ENCODE measurements around the gene KLK14. TPM values are rescaled to one million over a fixed set of nuclear protein-coding genes. Genes with fewer than 3 reads are reported as not detected.

The KLK14 gene
- total RNA-seq, 1 experiment from 2014 or later, result 0.30 TPM

DNA sequence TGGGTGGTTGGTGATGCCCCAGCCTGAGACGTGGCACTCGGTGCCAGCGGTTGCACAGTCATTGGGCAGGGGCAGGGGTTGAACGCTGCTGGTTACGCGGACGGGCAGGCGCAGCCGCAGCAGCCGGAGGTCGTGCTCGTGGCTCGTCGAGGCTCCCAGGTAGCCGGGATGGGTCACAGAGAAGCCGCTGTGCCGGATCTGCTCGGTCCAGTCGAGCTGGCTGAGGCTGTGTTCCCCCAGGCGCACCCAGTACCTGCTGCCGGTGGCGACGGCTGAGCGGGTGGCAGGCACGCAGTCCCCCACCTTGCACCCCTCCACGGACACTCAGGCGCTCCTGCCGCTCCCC, 50.8 kb downstream of the KLK14 start:
- H3K4me3 Mint-ChIP-seq (ENCODE audit: unreplicated experiment), result no peak overlapping the region
- CTCF ChIA-PET, result no interaction called here
- H3K9me3 Mint-ChIP-seq (ENCODE audit: unreplicated experiment), result peaks cover 46% of the 10 kb centered on the region
- no peak overlapping the region for H3K27ac Mint-ChIP-seq (ENCODE audit: low read depth, unreplicated experiment)
- POLR2A ChIA-PET, result no interaction called here
- DNase-seq (ENCODE audit: unreplicated experiment), result no peak
- intact Hi-C loops (cut with micrococcal nuclease), result no loop called here
- H3K27me3 Mint-ChIP-seq (ENCODE audit: insufficient read depth, unreplicated experiment), result peaks cover 12% of the 10 kb centered on the region
- peaks cover 2% of the 10 kb centered on the region for H3K4me1 Mint-ChIP-seq (ENCODE audit: insufficient read depth, unreplicated experiment)
- TF ChIP-seq CTCF (IDR thresholded peaks at IDR 0.05; ENCODE audit: unreplicated experiment), result no peak
- H3K36me3 Mint-ChIP-seq (ENCODE audit: insufficient read depth, unreplicated experiment), result no peaks in the 10 kb centered on the region
- BruUV-seq (replicated peaks), result no TSS peak

DNA sequence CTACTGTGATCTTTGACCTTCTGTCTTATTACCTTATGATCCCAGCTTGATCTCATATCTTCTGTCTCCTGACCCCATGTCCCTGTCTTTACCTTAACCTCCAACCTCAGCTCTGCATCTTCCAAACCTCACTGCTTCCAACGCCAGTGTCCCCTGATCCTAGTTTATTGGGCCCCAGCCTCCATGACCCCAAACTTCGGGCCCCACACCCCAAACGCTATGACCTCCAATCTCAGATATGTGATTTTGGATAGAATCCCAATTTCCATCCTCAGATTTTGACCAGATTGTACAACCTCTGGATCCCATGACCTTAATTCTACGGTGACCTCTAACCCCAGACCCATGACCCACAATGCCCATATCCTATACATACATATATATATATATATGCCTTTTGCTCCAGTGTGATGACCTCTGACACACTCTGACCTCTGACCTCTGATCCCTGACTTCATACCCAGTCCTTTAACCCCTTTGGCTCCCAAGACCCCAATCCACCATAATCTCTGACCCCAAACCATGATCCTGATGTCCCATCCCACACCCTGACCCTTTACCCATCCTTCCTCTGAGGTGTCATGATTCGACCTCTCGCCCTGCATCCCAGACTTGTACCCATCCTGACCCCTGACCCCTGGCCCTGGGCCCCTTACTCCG, 51.3 kb downstream of the KLK14 start:
- TF ChIP-seq CTCF (IDR thresholded peaks at IDR 0.05; ENCODE audit: unreplicated experiment), result no peak
- no peaks in the 10 kb centered on the region for H3K36me3 Mint-ChIP-seq (ENCODE audit: insufficient read depth, unreplicated experiment)

GRCh38 chr19:51030631-51031030, 52.1 kb downstream of the KLK14 start:
- Mint-ChIP-seq H3K27me3 (ENCODE audit: insufficient read depth, unreplicated experiment) (peaks cover 12% of the 10 kb centered on the region), H3K36me3 (ENCODE audit: insufficient read depth, unreplicated experiment) (no peaks in the 10 kb centered on the region), H3K4me1 (ENCODE audit: insufficient read depth, unreplicated experiment) (peaks cover 6% of the 10 kb centered on the region), H3K9me3 (ENCODE audit: unreplicated experiment) (peaks cover 49% of the 10 kb centered on the region), H3K27ac (ENCODE audit: low read depth, unreplicated experiment) (no peak overlapping the region), H3K4me3 (ENCODE audit: unreplicated experiment) (no peak overlapping the region)
- POLR2A ChIA-PET, result no interaction called here
- BruUV-seq (replicated peaks), result no TSS peak
- no peak for TF ChIP-seq CTCF (IDR thresholded peaks at IDR 0.05; ENCODE audit: unreplicated experiment)
- DNase-seq (ENCODE audit: unreplicated experiment), result no peak
- CTCF ChIA-PET, result no interaction called here
- intact Hi-C loops (cut with micrococcal nuclease), result no loop called here

More for the DNA sequence above, 51.3 kb downstream of the KLK14 start:
- intact Hi-C loops (cut with micrococcal nuclease), result no loop called here
- Mint-ChIP-seq H3K27me3 (ENCODE audit: insufficient read depth, unreplicated experiment) (peaks cover 12% of the 10 kb centered on the region), H3K27ac (ENCODE audit: low read depth, unreplicated experiment) (no peak overlapping the region), H3K9me3 (ENCODE audit: unreplicated experiment) (peaks cover 51% of the 10 kb centered on the region), H3K4me1 (ENCODE audit: insufficient read depth, unreplicated experiment) (peaks cover 6% of the 10 kb centered on the region), H3K4me3 (ENCODE audit: unreplicated experiment) (no peak overlapping the region)
- POLR2A ChIA-PET, result no interaction called here
- BruUV-seq (replicated peaks), result no TSS peak
- CTCF ChIA-PET, result no interaction called here
- DNase-seq (ENCODE audit: unreplicated experiment), result no peak

DNA sequence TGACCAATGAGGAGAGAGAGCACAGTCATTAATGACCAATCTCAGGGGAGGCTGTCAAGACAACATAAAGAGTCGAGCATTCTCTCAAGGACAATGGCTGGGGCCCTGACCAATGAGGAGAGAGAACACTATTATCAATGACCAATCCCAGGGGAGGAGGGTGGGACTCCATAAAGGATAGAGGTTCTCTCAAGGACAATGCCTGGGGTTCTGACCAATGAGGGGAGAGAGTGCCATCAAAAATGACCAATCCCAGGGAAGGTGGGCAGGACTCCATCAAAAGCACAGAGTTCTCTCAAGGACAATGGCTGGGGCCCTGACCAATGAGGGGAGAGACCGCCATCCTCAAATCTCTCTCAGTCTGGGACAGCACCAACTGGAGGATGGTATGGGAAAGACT, 53.0 kb downstream of the KLK14 start:
- intact Hi-C loops (cut with micrococcal nuclease), result loop anchor here (10.0 kb wide), 1 partner anchor 755 kb away; no protein-coding TSS in a partner anchor
- no peak for TF ChIP-seq CTCF (IDR thresholded peaks at IDR 0.05; ENCODE audit: unreplicated experiment)
- Mint-ChIP-seq H3K36me3 (ENCODE audit: insufficient read depth, unreplicated experiment) (no peaks in the 10 kb centered on the region), H3K9me3 (ENCODE audit: unreplicated experiment) (peaks cover 40% of the 10 kb centered on the region), H3K27ac (ENCODE audit: low read depth, unreplicated experiment) (no peak overlapping the region), H3K4me1 (ENCODE audit: insufficient read depth, unreplicated experiment) (peaks cover 6% of the 10 kb centered on the region), H3K27me3 (ENCODE audit: insufficient read depth, unreplicated experiment) (peaks cover 7% of the 10 kb centered on the region), H3K4me3 (ENCODE audit: unreplicated experiment) (no peak overlapping the region)
- ChIA-PET CTCF (no interaction called here), POLR2A (no interaction called here)
- no TSS peak for BruUV-seq (replicated peaks)
- DNase-seq (ENCODE audit: unreplicated experiment), result no peak

Other genes starting within 250 kb of the KLK14 start
- gene KLK15, start 249.3 kb downstream of the KLK14 start, total RNA-seq (2022), result not detected in 2 replicates
- not detected in 2 replicates for gene KLK3, start 228.0 kb downstream of the KLK14 start, total RNA-seq (2022)
- gene KLK2, start 209.4 kb downstream of the KLK14 start, total RNA-seq (2022), result not detected in 2 replicates
- not detected in 2 replicates for gene KLK4, start 171.5 kb downstream of the KLK14 start, total RNA-seq (2022)
- gene KLK5, start 129.8 kb downstream of the KLK14 start, total RNA-seq (2022), result 0.19 TPM in 1 of 2 replicates, not detected in the other
- gene KLK6, start 113.3 kb downstream of the KLK14 start, total RNA-seq (2022), result not detected in 2 replicates
- gene KLK7, start 99.0 kb downstream of the KLK14 start, total RNA-seq (2022), result not detected in 2 replicates
- gene KLK8, start 81.3 kb downstream of the KLK14 start, total RNA-seq (2022), result not detected in 2 replicates
- not detected in 2 replicates for gene KLK10, start 63.2 kb downstream of the KLK14 start, total RNA-seq (2022)
- not detected in 2 replicates for gene KLK11, start 56.3 kb downstream of the KLK14 start, total RNA-seq (2022)
- gene KLK12, start 47.9 kb downstream of the KLK14 start, total RNA-seq (2022), result not detected in 2 replicates
- gene KLK13, start 17.8 kb downstream of the KLK14 start, total RNA-seq (2022), result not detected in 2 replicates
- 9.9 and 12.7 TPM in 2 replicates for gene CTU1, start 25.5 kb upstream of the KLK14 start, total RNA-seq (2022)
- not detected in 2 replicates for gene SIGLEC9, start 42.0 kb upstream of the KLK14 start, total RNA-seq (2022)
- gene SIGLEC7, start 59.4 kb upstream of the KLK14 start, total RNA-seq (2022), result not detected in 2 replicates
- 0.33 TPM in 1 of 2 replicates, not detected in the other for gene CD33, start 142.2 kb upstream of the KLK14 start, total RNA-seq (2022)
- gene SIGLECL1, start 168.2 kb upstream of the KLK14 start, total RNA-seq (2022), result not detected in 2 replicates
- gene IGLON5, start 228.8 kb upstream of the KLK14 start, total RNA-seq (2022), result not detected in 2 replicates